Body of pancreas (tissue), 4 donors: ENCODE results near the gene CD34. TPM values are rescaled to one million over a fixed set of nuclear protein-coding genes. Genes with fewer than 3 reads are reported as not detected.

Source experiments
- ATAC-seq: fragments of 150-250 bp; one replicate; pipeline ENCODE4 v1.9.1; 2016
- DNase-seq, 4 donors: peaks; one replicate each; pipeline ENCODE4 v3.0.0-alpha.2; 2019
- H3K27ac ChIP-seq, 4 donors: fragments of 200-600 bp; sonication (generic); 1 replicate in 3 of 4; 2 replicates in 1 of 4; pipeline versions ENCODE4 v1.5.1 to v1.6.1; 2016 to 2019; ENCODE audit warnings: mild to moderate bottlenecking in 1 of 4, mixed read lengths in 1 of 4, moderate library complexity in 1 of 4
- H3K27me3 ChIP-seq, 2 donors: fragments of 200-600 bp; sonication (generic); one replicate each; pipeline ENCODE4 v1.6.0; 2016; ENCODE audit warnings: mild to moderate bottlenecking in 1 of 2
- H3K36me3 ChIP-seq, 2 donors: fragments of 200-600 bp; sonication (generic); replicated peaks in 1 of 2; 2 replicates each; pipeline ENCODE4 v1.5.1; 2016; ENCODE audit warnings: low read depth in 2 of 2; ENCODE audit not compliant: insufficient read depth in 1 of 2
- H3K4me1 ChIP-seq: fragments of 200-600 bp; sonication (generic); one replicate; pipeline ENCODE4 v1.6.0; 2016
- H3K4me3 ChIP-seq, 2 donors: fragments of 200-600 bp; sonication (generic); 1 replicate in 1 of 2; 2 replicates in 1 of 2; pipeline ENCODE4 v1.5.1; 2016 to 2019
- H3K9me3 ChIP-seq, 3 donors: fragments of 200-600 bp; sonication (generic); 1 replicate in 2 of 3; 2 replicates in 1 of 3; pipeline ENCODE4 v1.5.1; 2016
- CTCF ChIP-seq, 7 experiments: fragments of 450-650 bp in 4 of 7; fragments of 200-600 bp in 3 of 7; sonication (generic) in 3 of 7; IDR thresholded peaks; one replicate each; pipeline ENCODE4 v1.5.1; 2016 to 2019; ENCODE audit warnings: antibody characterized with exemption in 7 of 7
- POLR2A ChIP-seq, 3 donors: fragments of 450-650 bp; IDR thresholded peaks; one replicate each; pipeline ENCODE4 v1.6.1; 2016; ENCODE audit warnings: antibody characterized with exemption in 3 of 3, mild to moderate bottlenecking in 2 of 3
- WGBS, 2 donors: methylation state at CpG; one replicate each; pipeline ENCODE4 v1.1.5; 2017; 5-methylcytosine and 5-hydroxymethylcytosine counted together
- intact Hi-C: fragments of 100-400 bp; cut with DNase I; formaldehyde crosslinking; loops from one replicate; pipeline ENCODE4 v1.15.1; 2023
- total RNA-seq, 2 donors: library from RNA; depleted of rRNA; stranded (reverse); fragments of >200 nt; gene quantifications; one replicate each; pipeline ENCODE4 v1.1.0, GENCODE V29; 2016

CD34 gene
- total RNA-seq, 2 donors from 2014 or later: 11.5 to 14.8 TPM

DNA sequence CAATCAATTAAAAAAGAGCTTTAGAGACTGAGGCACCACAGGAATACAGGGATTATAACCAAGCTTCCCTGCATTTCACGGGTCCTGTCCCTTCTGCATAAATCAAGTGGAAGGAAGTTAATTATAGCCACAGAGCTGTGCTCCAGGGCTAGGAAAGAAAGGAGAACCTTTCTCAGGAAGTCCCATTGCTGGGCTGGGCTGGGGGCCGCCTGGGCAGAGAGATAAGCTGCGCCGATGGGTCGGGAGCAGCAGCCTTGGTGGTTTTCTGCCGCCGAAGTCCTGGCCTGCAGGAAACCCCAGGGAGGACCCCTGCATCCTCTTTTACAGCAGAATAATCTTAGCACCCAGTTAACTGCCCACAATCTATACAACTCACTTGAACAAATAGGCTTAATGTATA lies 12.6 kb upstream of the CD34 start:
- no peaks in the 10 kb centered on the region for H3K9me3 ChIP-seq
- 60 to 75% methylated on average over 6 to 7 of the region's 7 CpGs for WGBS, 2 donors
- intact Hi-C loops: no loop called here
- no peaks in the 10 kb centered on the region for H3K36me3 ChIP-seq
- no peaks in the 10 kb centered on the region for H3K4me1 ChIP-seq
- no peak overlapping the region for H3K4me3 ChIP-seq
- no peak overlapping the region for H3K27ac ChIP-seq
- H3K27me3 ChIP-seq: no peaks in the 10 kb centered on the region
- DNase-seq: no peak
- peak; percentile 25 for ATAC-seq
- TF ChIP-seq POLR2A (IDR thresholded peaks at IDR 0.05) (no peak), CTCF (IDR thresholded peaks at IDR 0.05) (no peak)

DNA sequence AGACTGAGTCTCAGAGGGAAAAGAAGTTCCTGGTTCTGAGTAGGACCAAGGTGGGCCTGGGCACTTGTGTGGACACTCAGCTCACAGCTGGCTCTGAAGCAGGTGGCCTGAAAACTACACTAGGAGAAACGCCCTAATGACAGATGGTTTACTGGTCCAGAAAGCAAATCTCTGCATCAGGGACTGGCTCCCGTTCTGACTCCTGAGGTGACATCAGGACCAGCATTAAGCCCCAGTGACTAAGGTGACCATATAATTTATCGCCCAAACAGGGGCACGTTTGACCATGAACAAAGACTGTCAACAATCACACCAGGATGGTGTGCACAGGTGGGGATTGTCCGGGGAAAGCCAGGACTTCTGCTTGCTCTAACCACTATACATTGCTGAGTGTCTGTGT lies 12.2 kb upstream of the CD34 start:
- H3K27ac ChIP-seq: peak overlapping the region in 1 of 4 donors; percentile 43
- DNase-seq (no peak), ATAC-seq (no peak)

GRCh38 chr1:207922554-207922953 lies 11.6 kb upstream of the CD34 start:
- no peaks in the 10 kb centered on the region for H3K4me1 ChIP-seq
- peak; percentile 47 for ATAC-seq
- no peak overlapping the region for H3K4me3 ChIP-seq
- H3K27ac ChIP-seq: peak overlapping the region in 1 of 4 donors; percentile 43
- intact Hi-C loops: no loop called here
- H3K27me3 ChIP-seq: no peaks in the 10 kb centered on the region
- H3K9me3 ChIP-seq: no peaks in the 10 kb centered on the region
- DNase-seq: no peak
- WGBS, 2 donors: 66 to 68% methylated on average over 4 to 8 of the region's 8 CpGs
- H3K36me3 ChIP-seq: no peaks in the 10 kb centered on the region
- TF ChIP-seq CTCF (IDR thresholded peaks at IDR 0.05) (no peak), POLR2A (IDR thresholded peaks at IDR 0.05) (no peak)

More for the DNA sequence above, 12.2 kb upstream of the CD34 start:
- Histone ChIP-seq H3K4me1 (no peaks in the 10 kb centered on the region), H3K27me3 (no peaks in the 10 kb centered on the region), H3K4me3 (no peak overlapping the region), H3K36me3 (no peaks in the 10 kb centered on the region), H3K9me3 (no peaks in the 10 kb centered on the region)
- intact Hi-C loops: no loop called here
- 65 to 71% methylated on average over 5 of the region's 5 CpGs for WGBS, 2 donors
- no peak for TF ChIP-seq CTCF (IDR thresholded peaks at IDR 0.05)
- no peak for TF ChIP-seq POLR2A (IDR thresholded peaks at IDR 0.05)

GRCh38 chr1:207921321-207921720 lies 10.4 kb upstream of the CD34 start:
- H3K9me3 ChIP-seq: no peaks in the 10 kb centered on the region
- TF ChIP-seq CTCF (IDR thresholded peaks at IDR 0.05) (no peak), POLR2A (IDR thresholded peaks at IDR 0.05) (no peak)
- no peaks in the 10 kb centered on the region for H3K27me3 ChIP-seq
- 69 to 74% methylated on average over 3 of the region's 3 CpGs for WGBS, 2 donors
- no peaks in the 10 kb centered on the region for H3K4me1 ChIP-seq
- no peak for DNase-seq
- no peaks in the 10 kb centered on the region for H3K36me3 ChIP-seq
- ATAC-seq: no peak
- H3K27ac ChIP-seq: no peak overlapping the region
- intact Hi-C loops: no loop called here
- H3K4me3 ChIP-seq: no peak overlapping the region

DNA sequence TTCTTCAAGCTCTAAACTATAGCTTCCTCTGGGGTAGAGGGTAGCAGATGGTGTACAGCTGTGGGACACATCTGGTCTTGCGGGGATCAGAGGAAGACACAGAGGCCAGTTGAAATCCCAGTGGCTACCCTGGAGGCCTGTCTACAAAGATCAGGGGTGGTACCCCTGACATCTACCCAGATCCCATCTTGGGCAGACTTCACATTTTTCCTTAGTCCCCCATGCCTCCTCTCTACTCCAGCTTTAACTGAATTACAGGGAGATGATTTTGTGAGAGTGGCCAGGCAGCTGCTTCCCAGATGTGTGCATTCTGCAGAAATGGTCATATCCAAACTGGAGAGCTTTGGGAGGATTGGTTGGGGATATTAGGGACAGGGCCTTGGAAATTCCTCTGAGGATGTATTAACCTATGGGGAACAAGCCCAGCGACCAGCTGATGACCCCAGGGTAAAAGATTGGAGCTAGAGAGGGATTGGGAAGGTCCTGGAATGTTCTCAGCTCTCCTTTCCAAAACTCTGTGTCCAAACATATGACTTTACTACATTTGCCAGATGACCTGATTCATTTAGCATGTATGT lies 9.6 kb upstream of the CD34 start:
- WGBS, 2 donors: 75 to 82% methylated on average over 2 of the region's 2 CpGs
- Histone ChIP-seq H3K27me3 (no peaks in the 10 kb centered on the region), H3K27ac (no peak overlapping the region), H3K4me1 (no peaks in the 10 kb centered on the region), H3K4me3 (no peak overlapping the region), H3K9me3 (no peaks in the 10 kb centered on the region), H3K36me3 (no peaks in the 10 kb centered on the region)
- DNase-seq (no peak), ATAC-seq (no peak)
- intact Hi-C loops: no loop called here
- no peak for TF ChIP-seq POLR2A (IDR thresholded peaks at IDR 0.05)
- no peak for TF ChIP-seq CTCF (IDR thresholded peaks at IDR 0.05)
